ENCODE measurements around the gene CASP9.

DNA sequence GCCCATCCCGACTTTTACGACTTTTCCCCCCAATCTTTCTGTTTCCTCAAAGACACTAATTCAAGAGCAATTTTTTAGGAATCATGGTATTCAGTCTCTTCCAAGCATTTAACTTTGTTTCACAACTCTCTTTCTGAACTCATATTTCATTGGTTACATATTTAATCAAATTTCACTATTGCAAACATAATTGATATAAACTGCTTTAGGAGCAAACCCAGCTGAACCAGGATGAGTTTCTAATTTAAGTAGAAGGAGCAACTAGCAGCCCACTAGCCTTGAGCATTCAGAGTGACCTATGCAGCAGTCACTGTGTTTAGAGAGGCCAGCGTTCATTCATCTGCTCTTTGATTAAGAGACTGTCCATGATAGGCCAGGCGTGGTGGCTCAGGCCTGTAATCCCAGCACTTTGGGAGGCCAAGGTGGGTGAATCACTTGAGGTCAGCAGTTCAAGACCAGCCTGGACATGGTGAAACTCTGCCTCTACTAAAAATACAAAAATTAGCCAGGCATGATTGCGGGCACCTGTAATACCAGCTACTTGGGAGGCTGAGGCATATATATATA lies 46.3 kb downstream of the CASP9 start:
- TF ChIP-seq, protein P1, sequence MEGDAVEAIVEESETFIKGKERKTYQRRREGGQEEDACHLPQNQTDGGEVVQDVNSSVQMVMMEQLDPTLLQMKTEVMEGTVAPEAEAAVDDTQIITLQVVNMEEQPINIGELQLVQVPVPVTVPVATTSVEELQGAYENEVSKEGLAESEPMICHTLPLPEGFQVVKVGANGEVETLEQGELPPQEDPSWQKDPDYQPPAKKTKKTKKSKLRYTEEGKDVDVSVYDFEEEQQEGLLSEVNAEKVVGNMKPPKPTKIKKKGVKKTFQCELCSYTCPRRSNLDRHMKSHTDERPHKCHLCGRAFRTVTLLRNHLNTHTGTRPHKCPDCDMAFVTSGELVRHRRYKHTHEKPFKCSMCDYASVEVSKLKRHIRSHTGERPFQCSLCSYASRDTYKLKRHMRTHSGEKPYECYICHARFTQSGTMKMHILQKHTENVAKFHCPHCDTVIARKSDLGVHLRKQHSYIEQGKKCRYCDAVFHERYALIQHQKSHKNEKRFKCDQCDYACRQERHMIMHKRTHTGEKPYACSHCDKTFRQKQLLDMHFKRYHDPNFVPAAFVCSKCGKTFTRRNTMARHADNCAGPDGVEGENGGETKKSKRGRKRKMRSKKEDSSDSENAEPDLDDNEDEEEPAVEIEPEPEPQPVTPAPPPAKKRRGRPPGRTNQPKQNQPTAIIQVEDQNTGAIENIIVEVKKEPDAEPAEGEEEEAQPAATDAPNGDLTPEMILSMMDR (IDR thresholded peaks at IDR 0.05; ENCODE audit: insufficient read depth, low read length), result no peak
- TF ChIP-seq POLR2AphosphoS5 (IDR thresholded peaks at IDR 0.05; ENCODE audit: low read depth) (no peak), SPI1 (IDR thresholded peaks at IDR 0.05; ENCODE audit: borderline replicate concordance, low read depth) (no peak)

All from HL-60 (cell line).